HG02943 (cell line): ENCODE data around the gene ACP4.
"Not testable (repeated sequence)": the region's sequence is repeated elsewhere in the genome, so short reads cannot be mapped to it uniquely, and the experiment has no call there.

Source experiments
- ATAC-seq: cut with Tn5 transposase; IDR thresholded peaks from one replicate; pipeline ENCODE4 v1.9.1; 2021; ENCODE audit warnings: mild to moderate bottlenecking, low read depth, moderate library complexity; ENCODE audit not compliant: unreplicated experiment

Gene ACP4

GRCh38 chr19:50773454-50773853 is 16.8 kb upstream of the ACP4 start:
- not testable (repeated sequence) for ATAC-seq

GRCh38 chr19:50776131-50776530 is 14.1 kb upstream of the ACP4 start:
- no peak for ATAC-seq

- ATAC-seq, result no peak
Observed at GRCh38 chr19:50777261-50777660, 13.0 kb upstream of the ACP4 start.

GRCh38 chr19:50777830-50778303 is 12.3 kb upstream of the ACP4 start:
- ATAC-seq, result no peak

- ATAC-seq, result no peak
Observed at GRCh38 chr19:50778906-50779430, 11.2 kb upstream of the ACP4 start.

GRCh38 chr19:50779504-50780457 is 10.4 kb upstream of the ACP4 start:
- ATAC-seq, result no peak

- ATAC-seq, result no peak
Observed at GRCh38 chr19:50780753-50781435, 9.3 kb upstream of the ACP4 start.

GRCh38 chr19:50783848-50784152 is 6.4 kb upstream of the ACP4 start:
- ATAC-seq, result not testable (repeated sequence)

- no peak for ATAC-seq
Observed at GRCh38 chr19:50784710-50785109, 5.5 kb upstream of the ACP4 start.

GRCh38 chr19:50785329-50785728 is 4.9 kb upstream of the ACP4 start:
- ATAC-seq, result no peak

- no peak for ATAC-seq
Observed at GRCh38 chr19:50790922-50791467, 780 bp downstream of the ACP4 start.

GRCh38 chr19:50791594-50792271 is 1.5 kb downstream of the ACP4 start:
- ATAC-seq, result no peak

- ATAC-seq, result no peak
Observed at GRCh38 chr19:50792272-50793250, 2.3 kb downstream of the ACP4 start.

GRCh38 chr19:50793558-50794065 is 3.4 kb downstream of the ACP4 start:
- ATAC-seq, result no peak

GRCh38 chr19:50794074-50794875 is 4.1 kb downstream of the ACP4 start:
- no peak for ATAC-seq

- no peak for ATAC-seq
Observed at GRCh38 chr19:50794876-50795663, 4.9 kb downstream of the ACP4 start.

GRCh38 chr19:50795664-50796073 is 5.5 kb downstream of the ACP4 start:
- ATAC-seq, result no peak
